Activated naive CD4-positive, alpha-beta T cell treated with anti-CD3 and anti-CD28 coated beads, Interleukin-2, amount 50 U/mL, for 16 hours (primary cell): ENCODE results near the gene HOXA13.

Experiments used
- DNase-seq: peaks from one replicate; pipeline ENCODE4 v3.0.0-alpha.2; 2020

The HOXA13 gene

DNA sequence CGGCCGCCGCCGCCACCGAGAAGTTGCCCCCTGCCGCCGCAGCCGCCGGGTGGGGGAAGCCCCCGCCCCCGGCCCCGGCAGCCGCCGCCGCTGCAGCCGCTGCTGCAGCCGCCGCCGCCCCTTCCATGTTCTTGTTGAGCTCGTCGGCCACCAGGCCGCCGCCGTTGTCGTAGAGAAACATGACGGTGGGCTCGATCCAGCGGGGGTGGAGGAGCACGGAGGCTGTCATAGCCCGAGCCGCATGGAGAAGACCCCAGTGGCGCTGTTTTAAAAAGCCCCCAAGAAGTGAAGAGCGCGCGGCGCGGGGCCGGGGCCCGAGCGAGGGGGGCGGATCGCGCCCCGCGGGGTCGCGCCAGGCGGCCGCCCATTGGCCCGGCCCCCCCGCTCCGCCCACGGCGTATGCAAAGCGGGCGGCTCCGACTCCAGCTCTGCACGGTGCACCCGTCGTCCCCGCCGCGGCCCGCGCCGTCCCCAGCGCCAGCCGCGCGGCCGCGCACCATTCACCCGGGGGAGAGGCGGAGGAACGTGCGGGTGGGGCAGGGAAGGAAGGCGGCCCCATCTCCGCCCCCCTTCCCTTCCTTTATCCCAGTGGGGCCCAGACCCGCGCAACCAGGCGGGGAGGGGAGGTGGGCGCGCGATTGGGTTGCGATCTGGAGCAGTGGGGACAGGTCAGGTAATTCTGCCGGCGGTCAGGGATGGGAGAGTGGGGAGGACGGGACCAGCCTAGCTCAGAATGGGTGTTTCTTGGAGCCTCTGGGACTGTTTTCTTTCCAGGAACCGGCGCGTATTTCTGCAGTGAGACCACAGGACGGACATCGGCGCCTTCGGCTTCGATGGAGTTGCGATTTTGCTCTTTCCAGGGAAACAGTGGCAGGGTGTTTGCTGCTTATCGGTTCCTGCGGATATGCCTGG is at the start of gene HOXA13:
Gene HOXA13 (minus strand): TSS at position 243 of the 912 bp plus-strand sequence. CDS start 14 bp downstream, at position 229.
- DNase-seq, result no peak

DNA sequence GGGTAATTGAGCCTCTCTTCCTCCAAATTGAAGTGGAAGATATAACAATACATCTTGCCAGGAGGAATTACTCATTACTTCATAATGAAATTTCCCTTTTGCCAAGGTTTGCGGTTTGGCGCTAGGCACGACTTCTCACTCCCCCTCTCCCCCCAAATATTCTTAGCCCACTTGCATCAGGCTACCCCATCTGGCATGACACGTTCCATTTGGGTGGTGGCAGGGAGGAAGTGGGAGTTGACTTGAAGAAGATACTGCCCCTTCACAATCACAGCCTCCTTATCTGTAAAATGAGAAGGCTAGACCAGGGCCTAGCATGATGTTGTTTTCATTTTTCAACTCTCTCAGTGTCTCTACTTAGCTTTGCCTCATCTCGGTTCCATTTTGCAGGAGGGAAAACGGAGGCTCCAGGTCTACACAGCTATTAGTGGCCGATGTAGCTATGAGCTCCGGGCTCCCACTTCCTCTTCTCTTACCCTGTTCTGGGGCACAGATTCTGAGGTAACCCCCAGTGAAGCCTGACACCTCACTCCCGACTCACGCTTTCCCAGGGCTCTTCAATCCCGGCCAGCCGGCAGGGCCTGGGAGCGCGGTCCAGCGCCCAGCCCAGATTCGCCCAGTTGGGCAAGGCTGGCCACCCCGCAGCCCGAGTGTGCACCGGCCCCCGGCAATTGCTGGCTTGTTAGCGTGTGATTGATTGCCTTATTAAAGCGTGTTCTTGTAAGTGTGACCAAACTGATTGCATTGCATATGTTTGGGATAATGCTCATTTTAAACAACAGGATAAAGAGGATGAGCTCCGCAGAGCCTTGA is 49.2 kb upstream of the HOXA13 start:
- no peak for DNase-seq

DNA sequence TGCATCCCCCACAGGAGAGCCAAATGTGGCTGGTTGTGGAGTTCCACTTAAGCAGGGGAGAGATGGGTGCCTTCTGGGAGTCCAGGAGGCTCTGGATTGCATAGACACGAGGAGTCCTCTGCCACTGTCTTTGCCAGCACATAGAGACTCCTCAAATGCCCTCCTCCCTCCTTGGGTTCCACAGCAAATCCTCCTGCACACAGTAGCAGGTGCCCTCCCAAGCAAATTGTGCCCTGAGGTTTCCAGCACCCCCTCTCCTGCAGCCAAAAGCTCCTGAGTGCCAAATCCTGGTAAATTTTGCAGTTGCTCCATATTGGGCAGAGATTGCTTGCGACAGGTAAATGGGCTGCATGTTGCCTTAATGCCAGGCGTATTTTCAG is 48.5 kb upstream of the HOXA13 start:
- DNase-seq, result no peak

DNA sequence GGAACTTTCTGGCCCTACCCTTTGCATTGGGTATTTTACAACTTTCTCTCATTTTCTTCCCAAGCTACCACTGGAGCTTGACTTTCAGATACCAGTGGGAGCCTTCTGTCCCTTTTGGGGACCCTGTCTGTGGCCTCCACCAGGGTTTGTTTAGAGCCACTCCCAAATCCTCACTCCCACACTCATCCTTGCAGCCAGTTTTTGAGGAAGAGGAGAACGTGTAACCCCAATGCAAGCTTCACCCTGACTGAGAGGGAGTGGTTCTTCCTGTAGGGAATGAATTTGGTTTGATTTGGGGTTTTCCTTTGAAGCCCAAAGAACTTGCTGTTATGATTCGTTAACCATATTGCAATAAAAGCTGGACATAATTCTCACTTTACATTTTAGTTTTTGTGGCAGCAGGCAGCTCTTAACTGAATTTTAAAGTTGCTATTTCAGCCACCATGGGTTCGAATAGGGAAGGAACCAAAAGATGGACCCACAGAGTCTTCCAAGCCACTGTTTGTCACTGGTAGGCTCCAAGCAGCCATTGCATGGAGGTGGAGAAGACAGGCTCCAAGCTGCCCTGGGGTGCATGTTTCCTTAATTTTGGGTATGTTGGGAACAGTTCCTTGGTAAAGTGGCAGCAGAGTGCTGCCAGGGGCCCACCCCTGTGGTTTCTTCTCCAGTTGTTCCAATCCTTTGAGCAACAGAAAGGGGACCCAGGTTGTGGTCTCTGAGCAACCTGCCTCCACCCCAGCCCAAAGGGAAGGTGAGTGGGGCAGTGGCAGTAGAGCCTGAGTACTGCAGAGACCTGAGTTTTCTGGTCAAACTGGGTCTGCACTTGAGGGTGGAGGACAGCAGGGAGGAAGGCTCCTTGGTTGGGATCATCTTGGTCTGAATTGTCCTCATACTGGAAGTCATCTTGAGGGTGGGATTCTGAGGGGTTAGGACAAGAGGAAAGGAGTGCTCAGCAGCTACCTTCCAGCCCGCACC is 47.8 kb upstream of the HOXA13 start:
- no peak for DNase-seq

DNA sequence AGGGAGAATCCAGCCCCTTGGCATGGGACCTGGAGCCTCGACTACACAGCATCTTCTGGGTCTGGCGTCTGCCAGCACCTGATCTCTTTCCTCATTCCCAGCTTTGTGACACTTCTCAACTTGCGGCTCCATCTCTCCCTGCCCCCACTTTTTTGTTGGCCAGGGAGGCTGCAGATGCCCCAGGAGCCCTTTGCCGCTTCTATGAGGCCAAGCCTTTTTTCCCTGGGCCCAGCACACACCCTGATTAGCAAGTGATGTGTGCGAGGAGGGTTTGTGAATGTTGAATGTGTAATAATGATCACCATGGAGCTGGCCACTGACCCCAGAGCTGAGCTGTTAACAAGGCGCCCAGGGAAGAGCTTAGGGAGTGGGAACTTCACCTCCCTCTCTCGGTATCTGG is 47.1 kb upstream of the HOXA13 start:
- no peak for DNase-seq

DNA sequence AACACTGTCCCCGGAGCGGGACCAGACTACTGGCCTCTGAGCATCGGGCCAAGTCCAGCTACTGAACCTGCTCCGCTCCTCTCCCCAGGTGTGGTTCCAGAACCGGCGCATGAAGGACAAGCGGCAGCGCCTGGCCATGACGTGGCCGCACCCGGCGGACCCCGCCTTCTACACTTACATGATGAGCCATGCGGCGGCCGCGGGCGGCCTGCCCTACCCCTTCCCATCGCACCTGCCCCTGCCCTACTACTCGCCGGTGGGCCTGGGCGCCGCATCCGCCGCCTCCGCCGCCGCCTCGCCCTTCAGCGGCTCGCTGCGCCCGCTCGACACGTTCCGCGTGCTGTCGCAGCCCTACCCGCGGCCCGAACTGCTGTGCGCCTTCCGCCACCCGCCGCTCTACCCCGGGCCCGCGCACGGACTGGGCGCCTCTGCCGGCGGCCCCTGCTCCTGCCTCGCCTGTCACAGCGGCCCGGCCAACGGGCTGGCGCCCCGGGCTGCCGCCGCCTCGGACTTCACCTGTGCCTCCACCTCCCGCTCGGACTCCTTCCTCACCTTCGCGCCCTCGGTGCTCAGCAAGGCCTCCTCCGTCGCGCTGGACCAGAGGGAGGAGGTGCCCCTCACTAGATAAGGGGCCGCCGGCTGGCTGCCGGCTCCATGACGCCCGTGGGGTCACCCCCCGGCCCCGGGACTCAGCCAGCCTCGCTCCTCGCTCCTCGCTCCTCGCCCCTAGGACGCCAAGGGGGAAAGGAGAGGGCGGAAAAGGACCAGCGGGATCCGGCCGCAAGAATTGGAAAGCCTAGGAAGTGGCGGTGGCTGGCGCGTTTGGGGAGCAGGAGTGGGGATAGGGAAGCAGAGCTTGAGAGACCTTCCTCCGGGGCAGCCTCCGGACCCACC is 46.2 kb upstream of the HOXA13 start:
- no peak for DNase-seq

- no peak for DNase-seq
Observed at GRCh38 chr7:27245124-27245797, 45.4 kb upstream of the HOXA13 start.

- no peak for DNase-seq
Observed at GRCh38 chr7:27244488-27245123, 44.7 kb upstream of the HOXA13 start.

DNA sequence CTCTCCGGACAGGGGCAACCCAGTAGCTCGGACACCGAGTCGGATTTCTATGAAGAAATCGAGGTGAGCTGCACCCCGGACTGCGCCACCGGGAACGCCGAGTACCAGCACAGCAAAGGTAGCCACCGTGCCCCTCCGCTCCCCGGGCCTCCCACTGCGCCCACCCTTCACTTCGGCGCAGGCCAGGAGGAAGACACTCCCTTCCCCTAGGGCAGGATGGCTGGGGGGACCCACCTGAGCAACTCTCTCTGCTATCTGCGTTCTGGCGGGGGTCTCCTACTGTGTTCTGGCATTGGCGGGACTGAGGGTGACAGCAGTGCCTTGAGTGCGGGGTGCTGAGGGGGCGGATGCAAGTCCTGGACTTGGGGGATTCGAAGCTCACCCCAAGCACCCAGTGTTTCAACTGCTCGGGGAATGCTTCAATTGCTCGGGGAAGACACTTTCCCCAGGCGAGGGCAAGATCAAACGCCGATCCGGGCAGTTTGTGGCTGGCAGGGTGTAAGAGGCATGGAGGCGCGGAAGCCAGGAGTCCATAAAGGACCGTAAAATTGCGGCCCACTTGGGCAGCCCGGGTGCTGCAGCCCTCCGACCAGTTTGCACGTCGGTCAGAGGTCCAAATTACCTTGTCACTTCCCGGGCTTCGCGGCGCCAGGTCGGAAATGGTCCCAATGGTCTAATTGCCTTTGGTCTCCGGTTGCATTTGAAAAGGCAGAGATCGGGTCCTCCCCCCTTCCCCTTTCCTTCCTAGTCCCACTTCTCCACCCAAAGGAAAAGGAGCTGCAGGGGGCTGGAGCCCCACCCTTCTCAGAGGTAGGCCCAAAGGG is 43.7 kb upstream of the HOXA13 start:
- DNase-seq, result no peak

GRCh38 chr7:27242555-27243339 is 42.9 kb upstream of the HOXA13 start, which contains the start of gene EVX1:
Gene EVX1 (plus strand): TSS chr7:27242802. CDS start chr7:27243031, 229 bp downstream.
- peak; percentile 40 for DNase-seq

- DNase-seq, result no peak
Observed at GRCh38 chr7:27242154-27242553, 42.3 kb upstream of the HOXA13 start.

DNA sequence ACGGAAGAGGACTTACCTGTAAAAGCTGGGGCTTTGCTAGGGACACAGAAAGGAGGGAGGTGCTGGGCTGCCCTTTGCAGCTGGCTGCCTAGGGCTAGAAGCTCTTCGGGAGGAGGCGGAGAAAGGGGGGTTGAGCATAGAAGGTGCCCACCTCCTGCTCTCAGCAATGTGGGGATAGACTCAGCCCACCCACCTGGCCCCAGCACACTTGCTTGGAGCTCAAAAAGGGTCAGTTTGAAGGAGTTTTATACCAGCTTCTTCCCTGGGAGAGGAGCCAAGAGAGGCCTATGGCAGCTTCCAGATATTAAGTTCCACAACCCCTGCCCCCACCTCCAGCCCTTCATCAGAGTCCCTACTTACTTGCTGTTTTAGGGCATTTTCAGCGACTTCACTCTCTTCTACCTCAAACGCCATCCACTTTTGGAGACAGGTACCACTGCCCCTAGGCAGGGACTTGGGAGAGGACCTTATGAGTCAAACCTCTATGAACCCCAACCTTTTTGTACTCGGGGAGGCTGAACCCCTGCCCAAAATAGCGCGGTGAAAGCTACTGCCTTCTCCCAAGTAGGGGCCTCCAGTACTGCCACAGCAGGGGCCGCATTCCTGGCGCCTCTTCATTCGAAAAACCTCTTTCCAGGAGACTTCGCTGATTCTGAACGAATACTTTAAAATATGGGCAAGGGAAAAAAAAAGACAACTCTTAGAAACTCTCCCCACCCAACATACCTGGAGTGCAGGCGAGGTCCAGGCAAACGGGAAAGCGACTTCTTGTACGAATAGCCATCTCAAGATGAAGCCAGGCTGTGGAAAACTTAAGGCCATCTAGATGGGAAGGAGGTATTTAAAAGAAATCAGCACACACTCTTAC is 41.5 kb upstream of the HOXA13 start:
- DNase-seq, result no peak

DNA sequence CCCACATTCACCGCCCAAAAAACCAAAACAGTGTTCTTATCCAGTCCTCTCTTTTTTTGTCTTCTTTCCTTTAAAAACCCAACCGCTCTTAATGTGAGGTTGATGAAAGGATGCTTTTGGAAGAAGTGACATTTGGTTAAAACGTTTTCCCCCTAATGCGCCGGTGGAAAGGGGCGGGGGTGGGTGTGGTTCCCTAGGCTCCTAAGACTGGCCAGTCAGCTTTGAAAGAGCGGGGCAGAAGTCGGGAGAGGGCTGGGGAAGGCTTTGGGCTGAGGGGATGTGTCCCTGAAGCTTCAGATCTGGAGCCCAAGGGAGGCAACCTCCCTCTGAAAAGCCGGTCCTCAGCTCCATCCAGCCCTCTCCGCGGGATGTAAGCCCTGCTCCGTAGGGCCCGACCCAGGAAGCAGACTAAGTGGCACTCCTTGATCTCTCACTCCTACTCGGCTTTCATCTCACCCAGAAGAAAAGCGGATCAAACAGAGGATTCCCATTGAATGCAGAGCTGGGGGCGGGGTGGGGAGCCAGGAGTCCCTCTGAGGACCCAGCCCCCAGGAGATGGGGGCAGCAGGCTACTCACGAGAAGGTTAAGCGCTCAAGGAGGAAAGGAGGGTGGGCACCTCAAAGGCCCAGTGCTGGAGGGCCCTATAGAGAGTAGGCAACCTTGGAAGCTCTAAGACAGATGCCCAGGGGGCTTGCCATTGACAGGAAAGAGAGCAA is 40.3 kb upstream of the HOXA13 start:
- no peak for DNase-seq

DNA sequence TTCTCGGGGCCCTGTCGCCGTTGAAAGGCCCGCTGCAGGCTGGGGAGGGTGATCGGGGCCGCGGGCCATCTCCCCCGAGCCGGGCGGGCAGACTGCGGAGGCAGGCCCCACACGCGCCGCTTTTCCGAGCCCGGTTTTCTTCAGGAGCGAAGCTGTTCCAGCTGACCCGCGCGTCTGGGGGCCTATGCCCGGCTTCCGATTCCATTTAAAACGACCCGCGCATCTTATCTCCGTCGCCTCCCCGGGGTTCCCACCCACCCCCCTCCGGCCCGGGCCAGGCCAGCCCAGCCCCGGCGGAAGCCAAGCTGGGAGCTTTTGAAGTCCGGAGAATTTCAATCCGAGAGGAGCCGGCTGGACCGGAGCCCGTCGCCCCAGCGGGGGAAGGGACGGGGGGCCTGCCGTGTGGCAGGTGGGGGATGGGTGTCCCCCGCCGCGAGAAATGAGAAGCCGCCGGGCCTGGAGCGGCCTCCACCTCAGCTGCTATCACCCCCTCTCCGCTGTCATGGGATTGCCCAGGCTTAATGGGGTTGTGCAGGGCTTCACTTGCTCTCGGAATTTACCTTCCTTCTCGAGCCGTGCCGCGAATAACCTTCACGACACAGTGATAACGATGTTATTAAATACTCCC is 39.6 kb upstream of the HOXA13 start:
- DNase-seq, result no peak

- DNase-seq, result no peak
Observed at GRCh38 chr7:27238979-27239386, 39.1 kb upstream of the HOXA13 start.

DNA sequence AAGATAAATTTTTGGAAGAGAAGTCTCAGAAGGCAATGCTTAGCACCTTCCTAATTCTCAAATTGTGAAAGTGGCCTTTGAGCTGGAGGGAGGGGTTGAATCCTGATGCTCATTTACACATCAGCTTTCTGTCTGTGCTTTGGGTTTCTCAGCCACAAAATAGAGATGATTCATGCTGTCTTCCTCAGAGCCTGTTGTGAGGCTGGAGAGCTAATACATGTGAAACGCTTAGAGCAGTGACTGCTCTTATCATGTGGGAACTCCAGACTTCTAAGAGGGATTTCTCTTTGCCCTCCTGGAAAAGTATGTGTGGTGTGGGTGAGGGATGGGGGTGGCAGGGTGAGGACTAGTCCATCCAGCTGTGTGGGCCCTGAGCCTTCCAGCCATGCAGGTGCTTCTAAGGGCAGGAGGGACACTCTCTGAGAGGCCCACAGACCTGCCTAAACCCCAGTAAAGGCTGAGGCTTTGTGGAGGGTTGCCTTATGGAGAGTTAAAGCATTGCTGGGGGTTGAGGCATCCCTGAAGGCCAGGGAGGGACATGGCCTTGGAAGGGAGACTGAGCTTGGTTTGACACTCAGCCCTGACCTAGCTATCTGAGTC is 37.9 kb upstream of the HOXA13 start:
- no peak for DNase-seq
